Stimulated activated CD8-positive, alpha-beta memory T cell treated with anti-CD3 and anti-CD28 coated beads, Interleukin-2, amount 100 ng/mL, for 48 hours (primary cell): ENCODE data around the gene KCNC1.

Experiments
- DNase-seq, 2 donors: peaks; one replicate each; pipeline ENCODE4 v3.0.0-alpha.2; 2020; ENCODE audit warnings: low read depth in 2 of 2

The KCNC1 gene

GRCh38 chr11:17793642-17794170 lies 59.1 kb downstream of the KCNC1 start:
- DNase-seq: no peak

GRCh38 chr11:17794981-17795380 lies 60.4 kb downstream of the KCNC1 start:
- no peak for DNase-seq

GRCh38 chr11:17796154-17796553 lies 61.6 kb downstream of the KCNC1 start:
- DNase-seq: no peak

- DNase-seq: no peak
Observed at GRCh38 chr11:17798253-17798652, 63.7 kb downstream of the KCNC1 start.

GRCh38 chr11:17798716-17799115 lies 64.1 kb downstream of the KCNC1 start:
- DNase-seq: no peak

- no peak for DNase-seq
Observed at GRCh38 chr11:17799147-17799546, 64.6 kb downstream of the KCNC1 start.

- DNase-seq: no peak
Observed at GRCh38 chr11:17801166-17801565, 66.6 kb downstream of the KCNC1 start.

- no peak for DNase-seq
Observed at GRCh38 chr11:17802491-17802890, 67.9 kb downstream of the KCNC1 start.

- DNase-seq: no peak
Observed at GRCh38 chr11:17803754-17804334, 69.3 kb downstream of the KCNC1 start.

- no peak for DNase-seq
Observed at GRCh38 chr11:17805043-17805442, 70.5 kb downstream of the KCNC1 start.

- no peak for DNase-seq
Observed at GRCh38 chr11:17805873-17806272, 71.3 kb downstream of the KCNC1 start.

- DNase-seq: no peak
Observed at GRCh38 chr11:17807034-17807433, 72.5 kb downstream of the KCNC1 start.

GRCh38 chr11:17810041-17810440 lies 75.5 kb downstream of the KCNC1 start:
- DNase-seq: no peak

- DNase-seq: no peak
Observed at GRCh38 chr11:17810746-17811145, 76.2 kb downstream of the KCNC1 start.

GRCh38 chr11:17811352-17811751 lies 76.8 kb downstream of the KCNC1 start:
- DNase-seq: no peak

GRCh38 chr11:17812091-17812864 lies 77.7 kb downstream of the KCNC1 start:
- no peak for DNase-seq

- DNase-seq: no peak
Observed at GRCh38 chr11:17812865-17813187, 78.2 kb downstream of the KCNC1 start.

- no peak for DNase-seq
Observed at GRCh38 chr11:17813391-17814059, 78.9 kb downstream of the KCNC1 start.

- no peak for DNase-seq
Observed at GRCh38 chr11:17814546-17814945, 80.0 kb downstream of the KCNC1 start.

GRCh38 chr11:17816232-17816931 lies 81.8 kb downstream of the KCNC1 start:
- no peak for DNase-seq

- DNase-seq: no peak
Observed at GRCh38 chr11:17821648-17822400, 87.2 kb downstream of the KCNC1 start.

- DNase-seq: no peak
Observed at GRCh38 chr11:17822401-17822781, 87.8 kb downstream of the KCNC1 start.
